GM12873 (cell line): ENCODE data around the gene ZC3H4.

Experiments used
- CTCF ChIP-seq: IDR thresholded peaks from 2 replicates; pipeline ENCODE4 v1.5.1; 2012; ENCODE audit warnings: low read depth, mild to moderate bottlenecking, moderate library complexity, low read length, control low read depth; ENCODE audit not compliant: insufficient read depth; ENCODE audit errors: missing control alignments

ZC3H4 gene

DNA sequence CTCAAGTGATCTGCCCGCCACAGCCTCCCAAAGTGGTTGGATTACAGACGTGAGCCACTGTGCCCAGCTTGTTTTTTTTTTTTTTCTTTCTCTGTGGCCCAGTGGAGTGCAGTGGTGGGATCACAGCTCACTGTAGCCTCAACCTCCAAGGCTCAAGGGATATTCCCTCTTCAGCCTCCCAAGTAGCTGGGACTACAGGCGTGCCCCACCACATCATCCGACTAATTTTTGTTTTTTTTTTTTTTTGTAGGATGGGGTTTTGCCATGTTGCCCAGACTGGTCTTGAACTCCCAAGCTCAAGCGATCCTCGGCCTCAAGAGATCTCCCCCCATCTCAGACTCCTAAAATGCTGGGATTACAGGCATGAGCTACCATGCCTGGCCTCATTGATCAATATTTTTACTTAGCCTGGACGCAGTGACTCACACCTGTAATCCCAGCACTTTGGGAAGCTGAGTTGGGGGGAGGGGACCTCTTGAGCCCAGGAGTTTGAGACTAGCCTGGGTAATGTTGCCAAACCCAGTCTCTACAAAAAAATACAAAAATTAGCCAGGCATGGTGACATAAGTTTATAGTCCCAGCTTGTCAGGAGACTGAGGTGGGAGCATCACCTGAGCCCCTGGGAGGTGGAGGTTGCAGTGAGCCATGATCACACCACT lies 18.7 kb upstream of the ZC3H4 start:
- no peak for TF ChIP-seq CTCF

- peak; percentile 50 for TF ChIP-seq CTCF
Observed at GRCh38 chr19:47130589-47131227, 17.1 kb upstream of the ZC3H4 start, which contains the start of gene SAE1. Gene SAE1 (plus strand): TSS chr19:47130835. CDS start chr19:47130931, 96 bp downstream.

DNA sequence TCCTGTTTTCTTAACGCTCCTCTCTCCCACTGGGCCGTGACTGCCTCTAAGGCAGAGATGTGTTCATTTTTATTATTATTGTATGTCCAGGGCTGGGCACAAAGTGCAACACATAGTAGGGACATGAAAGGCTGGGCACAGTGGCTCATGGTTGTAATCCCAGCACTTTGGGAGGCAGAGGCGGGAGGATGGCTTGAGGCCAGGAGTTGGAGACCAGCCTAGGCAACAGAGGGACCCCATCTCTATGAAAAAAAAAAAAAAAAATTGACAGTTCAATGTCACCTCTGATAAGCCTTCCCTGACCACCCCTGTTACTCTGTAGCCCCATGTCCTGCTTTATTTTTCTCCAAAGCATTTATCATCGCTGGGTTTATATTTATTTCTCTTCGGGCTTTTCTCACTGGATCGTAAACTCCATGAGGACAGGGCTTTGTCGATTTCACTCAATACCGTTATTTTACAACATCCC lies 16.6 kb upstream of the ZC3H4 start:
- TF ChIP-seq CTCF = no peak

DNA sequence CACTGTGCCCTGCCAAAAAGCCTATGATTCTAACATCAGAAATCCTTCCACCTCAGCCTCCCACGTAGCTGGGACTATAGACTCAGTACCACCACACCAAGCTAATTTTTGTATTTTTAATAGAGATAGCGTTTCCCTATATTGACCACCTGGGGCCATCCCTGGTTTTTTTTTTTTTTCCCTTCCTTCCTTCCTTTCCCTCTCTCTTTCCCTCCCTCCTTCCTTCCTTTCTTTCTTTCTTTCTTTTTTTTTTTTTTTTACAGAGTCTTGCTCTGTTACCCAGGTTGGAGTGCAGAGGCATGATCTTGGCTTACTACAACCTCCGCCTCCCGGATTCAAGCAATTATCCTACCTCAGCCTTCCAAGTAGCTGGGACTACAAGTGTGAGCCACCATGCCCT lies 16.0 kb upstream of the ZC3H4 start:
- TF ChIP-seq CTCF = no peak

DNA sequence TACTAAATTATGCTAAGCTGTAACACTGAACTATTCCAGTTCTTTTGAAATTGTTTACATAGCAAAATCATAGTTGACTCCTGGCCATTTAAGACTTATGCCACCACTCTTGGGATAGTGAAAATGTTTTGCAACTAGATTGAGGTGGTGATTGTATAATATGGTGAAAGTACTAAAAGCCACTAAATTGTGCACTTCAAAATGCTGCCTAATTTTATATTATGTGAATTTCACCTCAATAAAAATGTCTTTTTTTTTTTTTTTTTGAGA lies 12.0 kb upstream of the ZC3H4 start:
- no peak for TF ChIP-seq CTCF

DNA sequence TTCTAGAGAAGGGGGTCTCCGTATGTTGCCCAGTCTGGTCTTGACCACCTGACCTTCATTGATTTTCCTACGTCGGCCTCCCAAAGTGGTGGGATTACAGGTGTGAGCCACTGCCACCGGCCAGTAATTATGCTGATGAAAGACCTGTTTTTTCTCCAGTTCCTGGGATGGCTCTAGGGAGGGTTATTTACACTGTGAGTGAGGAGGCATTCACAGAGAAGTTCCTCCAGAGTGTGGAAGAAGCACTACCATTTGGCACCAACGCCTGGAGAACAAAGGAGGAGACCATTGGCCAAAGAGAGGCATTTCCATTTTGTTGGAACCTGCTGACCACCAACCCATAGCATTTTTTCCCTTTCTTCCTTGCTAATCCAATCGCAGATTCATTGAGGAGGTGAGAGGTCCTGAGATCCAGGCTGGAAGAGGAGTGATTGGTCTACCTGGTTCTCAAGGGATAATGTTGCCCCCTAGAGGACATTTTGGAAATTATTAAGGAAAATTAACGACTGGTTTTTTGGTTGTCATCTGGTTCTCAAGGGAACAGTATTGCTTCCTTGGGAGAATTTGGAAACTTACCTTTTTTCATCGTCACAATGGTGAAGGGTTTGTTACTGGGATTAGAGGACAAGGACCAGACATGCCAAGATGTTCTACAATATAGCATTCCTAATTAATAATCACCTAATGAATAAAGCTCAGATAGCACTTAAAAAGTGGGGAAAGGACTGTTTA lies 11.5 kb upstream of the ZC3H4 start:
- TF ChIP-seq CTCF = peak; percentile 60

DNA sequence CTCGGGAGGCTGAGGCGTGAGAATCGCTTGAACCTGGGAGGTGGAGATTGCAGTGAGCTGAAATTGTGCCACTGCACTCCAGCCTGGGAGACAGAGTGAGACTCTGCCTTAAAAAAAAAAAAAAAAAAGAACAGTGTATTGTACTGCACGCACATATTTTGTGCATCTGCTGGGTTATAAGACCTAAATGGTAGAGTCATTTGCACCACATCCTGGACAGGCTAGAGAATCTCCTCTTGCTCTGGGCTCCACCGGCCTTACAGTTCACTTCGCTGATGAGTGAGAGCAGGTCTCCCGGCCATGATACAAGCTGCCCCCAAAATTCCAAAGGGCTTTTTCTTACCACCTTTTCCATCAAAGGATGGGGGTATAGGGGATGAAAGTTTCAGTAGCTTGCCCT lies 9.8 kb upstream of the ZC3H4 start:
- no peak for TF ChIP-seq CTCF
